IMR-90 (cell line): Measurements from ENCODE around the gene PAMR1. TPM values are rescaled to one million over a fixed set of nuclear protein-coding genes. Genes with fewer than 3 reads are reported as not detected.

Source experiments
- ATAC-seq: fragments of 200-7000 bp; cut with Tn5 transposase; 2 replicates; pipeline ENCODE4 v1.9.1; 2020; ENCODE audit warnings: low read depth, mild to moderate bottlenecking, moderate library complexity
- BruUV-seq: library from RNA; stranded (reverse); fragments of 400-500 nt; replicated peaks from 2 replicates; lab custom pipeline; 2021; lab: Mats Ljungman, UMichigan
- CTCF ChIA-PET: fragments of 300-600 bp; formaldehyde crosslinking; extraction: SDS; loops from one replicate; lab custom pipeline; 2021; ENCODE audit warnings: antibody characterized with exemption; lab: Yijun Ruan, JAX
- POLR2A ChIA-PET: fragments of 300-600 bp; sonication (Branson Sonifier 250); formaldehyde crosslinking; loops from one replicate; lab custom pipeline; 2022; ENCODE audit warnings: antibody characterized with exemption; ENCODE audit not compliant: unreplicated experiment; lab: Charles Lee
- DNase-seq: peaks from one replicate; pipeline ENCODE4 v3.0.0; 2013
- H2AFZ ChIP-seq: replicated peaks from 2 replicates; pipeline ENCODE3; 2013; ENCODE audit warnings: low read length, mild to moderate bottlenecking; ENCODE audit not compliant: poor library complexity
- H2AK5ac ChIP-seq: 2 replicates; pipeline ENCODE4 v1.6.1; 2013; ENCODE audit warnings: low read depth, low read length, inconsistent platforms
- H2AK9ac ChIP-seq: replicated peaks from 2 replicates; pipeline ENCODE3; 2013; ENCODE audit warnings: mild to moderate bottlenecking, low read depth, low read length, moderate library complexity; ENCODE audit not compliant: poor library complexity
- H2BK120ac ChIP-seq: 2 replicates; pipeline ENCODE4 v1.6.1; 2013; ENCODE audit warnings: low read depth, low read length, inconsistent platforms
- H2BK15ac ChIP-seq: 3 replicates; pipeline ENCODE4 v1.6.1; 2013; ENCODE audit warnings: low read depth, low read length, inconsistent platforms
- H2BK20ac ChIP-seq: 2 replicates; pipeline ENCODE4 v1.6.1; 2013; ENCODE audit warnings: low read depth, mild to moderate bottlenecking, inconsistent platforms, low read length, moderate library complexity
- H2BK5ac ChIP-seq: 2 replicates; pipeline ENCODE4 v1.6.1; 2013; ENCODE audit warnings: mild to moderate bottlenecking, low read depth, low read length, inconsistent platforms; ENCODE audit not compliant: poor library complexity, severe bottlenecking
- H3K14ac ChIP-seq: replicated peaks from 2 replicates; pipeline ENCODE4 v1.6.1; 2013; ENCODE audit warnings: low read depth, low read length, inconsistent platforms
- H3K18ac ChIP-seq: 2 replicates; pipeline ENCODE4 v1.6.1; 2013; ENCODE audit warnings: low read depth, low read length, control low read depth
- H3K23ac ChIP-seq: 2 replicates; pipeline ENCODE4 v1.6.1; 2013; ENCODE audit warnings: low read depth, low read length, inconsistent platforms
- H3K27ac ChIP-seq: 2 replicates; pipeline ENCODE4 v1.5.1; 2013; ENCODE audit warnings: mild to moderate bottlenecking, control low read depth, low read length; ENCODE audit not compliant: insufficient read depth
- H3K27me3 ChIP-seq: 2 replicates; pipeline ENCODE4 v1.6.1; 2013; ENCODE audit warnings: low read length; ENCODE audit not compliant: control insufficient read depth, insufficient read depth
- H3K36me3 ChIP-seq: 2 replicates; pipeline ENCODE4 v1.6.1; 2013; ENCODE audit warnings: low read length, mixed read lengths; ENCODE audit not compliant: control insufficient read depth, insufficient read depth
- H3K4ac ChIP-seq: 2 replicates; pipeline ENCODE4 v1.6.1; 2013; ENCODE audit warnings: low read depth, low read length, inconsistent platforms
- H3K4me1 ChIP-seq: 2 replicates; pipeline ENCODE4 v1.6.1; 2013; ENCODE audit warnings: low read length, mixed read lengths; ENCODE audit not compliant: control insufficient read depth, insufficient read depth
- H3K4me2 ChIP-seq: 2 replicates; pipeline ENCODE4 v1.6.1; 2013; ENCODE audit warnings: low read depth, mild to moderate bottlenecking, control low read depth, low read length, moderate library complexity
- H3K4me3 ChIP-seq: 2 replicates; pipeline ENCODE4 v1.5.1; 2013; ENCODE audit warnings: low read depth, mild to moderate bottlenecking, control low read depth, low read length, moderate library complexity; ENCODE audit not compliant: insufficient read depth
- H3K56ac ChIP-seq: 2 replicates; pipeline ENCODE4 v1.6.1; 2013; ENCODE audit warnings: low read length, inconsistent platforms; ENCODE audit not compliant: insufficient read depth; ENCODE audit errors: extremely low read depth
- H3K79me1 ChIP-seq, 2 experiments: 2 replicates each; pipeline ENCODE4 v1.6.1; 2013; ENCODE audit warnings: low read length in 2 of 2, inconsistent platforms in 1 of 2, low read depth in 1 of 2
- H3K9ac ChIP-seq: 2 replicates; pipeline ENCODE4 v1.6.1; 2013; ENCODE audit warnings: low read depth, low read length, control low read depth
- H3K9me1 ChIP-seq: 2 replicates; pipeline ENCODE4 v1.6.1; 2013; ENCODE audit warnings: low read length, inconsistent platforms; ENCODE audit not compliant: insufficient read depth
- H3K9me3 ChIP-seq: 2 replicates; pipeline ENCODE4 v1.6.1; 2013; ENCODE audit warnings: low read length; ENCODE audit not compliant: control insufficient read depth, insufficient read depth
- H4K20me1 ChIP-seq: 2 replicates; pipeline ENCODE4 v1.6.1; 2013; ENCODE audit warnings: low read length, inconsistent platforms; ENCODE audit not compliant: insufficient read depth
- H4K5ac ChIP-seq: 2 replicates; pipeline ENCODE4 v1.6.1; 2013; ENCODE audit warnings: mild to moderate bottlenecking, low read depth, low read length, control low read depth
- H4K8ac ChIP-seq, 2 experiments: 2 replicates each; pipeline ENCODE4 v1.6.1; 2013; ENCODE audit warnings: low read depth in 2 of 2, low read length in 2 of 2, control low read depth in 1 of 2, inconsistent platforms in 1 of 2
- H4K91ac ChIP-seq: 2 replicates; pipeline ENCODE4 v1.6.1; 2013; ENCODE audit warnings: low read depth, low read length, inconsistent platforms; ENCODE audit not compliant: insufficient read depth
- BHLHE40 ChIP-seq: fragments of 150-350 bp; IDR thresholded peaks from 2 replicates; pipeline ENCODE4 v1.6.1; 2016; ENCODE audit warnings: mild to moderate bottlenecking, low read depth, low read length
- CTCF ChIP-seq: conservative IDR thresholded peaks from 2 replicates; pipeline ENCODE4 v1.5.1; 2012; ENCODE audit warnings: mild to moderate bottlenecking, low read depth, low read length, improper control_type of control experiment
- ELK1 ChIP-seq: fragments of 150-350 bp; IDR thresholded peaks from 2 replicates; pipeline ENCODE4 v1.6.1; 2016; ENCODE audit warnings: low read depth, mild to moderate bottlenecking, low read length, moderate library complexity, borderline replicate concordance
- FOS ChIP-seq: fragments of 150-350 bp; IDR thresholded peaks from 2 replicates; pipeline ENCODE4 v1.6.1; 2016; ENCODE audit warnings: low read depth, low read length
- MAFK ChIP-seq: IDR thresholded peaks from 2 replicates; pipeline ENCODE4 v1.6.1; 2012; ENCODE audit warnings: low read depth, low read length, improper control_type of control experiment
- MAZ ChIP-seq: IDR thresholded peaks from 2 replicates; pipeline ENCODE4 v1.6.1; 2012; ENCODE audit warnings: low read depth, mild to moderate bottlenecking, low read length, improper control_type of control experiment, moderate library complexity, borderline replicate concordance
- NFE2L2 ChIP-seq: fragments of 150-350 bp; IDR thresholded peaks from 2 replicates; pipeline ENCODE4 v1.6.1; 2016; ENCODE audit warnings: low read depth, mild to moderate bottlenecking, low read length
- RAD21 ChIP-seq: IDR thresholded peaks from 2 replicates; pipeline ENCODE4 v1.6.1; 2012; ENCODE audit warnings: low read length, improper control_type of control experiment
- RCOR1 ChIP-seq: IDR thresholded peaks from 2 replicates; pipeline ENCODE4 v1.6.1; 2012; ENCODE audit warnings: mild to moderate bottlenecking, low read length, improper control_type of control experiment; ENCODE audit not compliant: insufficient replicate concordance
- RFX5 ChIP-seq: IDR thresholded peaks from 2 replicates; pipeline ENCODE4 v1.8.0; 2012; ENCODE audit warnings: low read depth, mild to moderate bottlenecking, low read length, moderate library complexity
- SMC3 ChIP-seq: fragments of 150-350 bp; IDR thresholded peaks from 2 replicates; pipeline ENCODE4 v1.6.1; 2016; ENCODE audit warnings: low read depth, mild to moderate bottlenecking, antibody characterized with exemption, low read length, moderate library complexity
- USF2 ChIP-seq: fragments of 150-350 bp; IDR thresholded peaks from 2 replicates; pipeline ENCODE4 v1.6.1; 2017; ENCODE audit warnings: mild to moderate bottlenecking, antibody characterized with exemption, low read length, low read depth
- WGBS, 2 experiments: methylation state at CpG; one replicate each; pipeline versions ENCODE4 v1.1.5 to v1.1.7; 2013; ENCODE audit warnings: missing lambda C conversion rate in 2 of 2; ENCODE audit not compliant: insufficient read length in 1 of 2; ENCODE audit errors: extremely low coverage in 2 of 2; 5-methylcytosine and 5-hydroxymethylcytosine counted together
- dilution Hi-C: fragments of 300-500 bp; cut with HindIII; formaldehyde crosslinking; loops from one replicate; pipeline ENCODE4 v1.14.3; 2018; ENCODE audit warnings: low sequenced_read_pairs; ENCODE audit not compliant: unreplicated experiment
- in situ Hi-C: fragments of 300-500 bp; cut with MboI; formaldehyde crosslinking; loops from 3 replicates; pipeline ENCODE4 v1.14.3; 2019; ENCODE audit warnings: low sequenced_read_pairs, inconsistent platforms, mixed read lengths
- intact Hi-C: fragments of 100-400 bp; cut with micrococcal nuclease; formaldehyde crosslinking; loops from 2 replicates; pipeline ENCODE4 v1.10.0; 2022
- polyA plus RNA-seq, 3 experiments: library from polyadenylated mRNA; depleted of rRNA; stranded (reverse); fragments of >200 nt; gene quantifications; 2 replicates each; pipeline ENCODE4 v1.2.3, GENCODE V29; 2012; ENCODE audit warnings: low replicate concordance in 1 of 3
- total RNA-seq: library from RNA; depleted of rRNA; stranded (reverse); fragments of >200 nt; gene quantifications from 2 replicates; pipeline ENCODE4 v1.2.3, GENCODE V29; 2012

The PAMR1 gene
- total and polyA plus RNA-seq, 2 of the 4 experiments (the other 2 are of a cell fraction), result 70.7 to 80.7 TPM

DNA sequence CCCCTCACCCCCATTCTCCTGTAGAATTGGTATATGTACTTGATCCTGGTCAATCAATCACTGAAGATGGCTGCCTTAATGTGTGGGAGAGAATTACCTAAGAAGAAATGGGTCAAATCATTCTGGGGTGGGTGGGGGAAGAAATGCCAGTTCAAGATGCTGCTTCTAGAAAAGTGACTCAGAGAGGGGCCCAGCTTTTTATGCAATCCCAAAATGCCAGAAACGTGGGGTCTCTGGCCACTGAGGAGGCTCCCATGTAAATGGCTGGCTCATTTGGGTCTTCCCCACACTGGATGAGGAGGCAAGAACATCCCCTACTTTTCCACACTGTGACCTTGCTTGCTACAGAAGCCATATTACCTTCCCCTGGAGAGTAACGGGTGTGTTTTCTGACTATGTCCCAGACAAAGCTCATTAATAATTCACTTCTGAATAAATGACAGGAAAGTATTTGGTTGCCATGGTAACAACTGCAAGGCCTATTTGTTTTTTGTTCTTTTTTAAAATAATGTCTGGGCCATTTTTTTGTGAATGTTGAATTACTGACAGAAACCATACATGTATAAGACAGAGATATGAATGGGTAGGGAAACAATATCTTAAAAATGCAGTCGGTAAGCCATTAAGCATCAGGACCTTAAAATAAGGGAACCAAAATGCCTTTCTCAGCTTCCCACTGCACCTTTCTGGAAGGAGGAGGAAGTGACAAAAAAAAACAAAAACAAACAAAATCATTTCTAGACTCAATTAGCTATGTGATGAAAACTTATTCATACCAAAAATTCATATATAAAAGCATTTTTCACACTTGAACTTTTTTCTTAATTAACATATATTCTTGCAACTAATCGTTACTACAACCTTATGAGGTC lies 138.1 kb downstream of the PAMR1 start:
- in situ Hi-C loops, result loop anchor here (10.0 kb wide), 1 partner anchor 153 kb away; no protein-coding TSS in a partner anchor
- TF ChIP-seq MAZ (no peak), FOS (no peak), NFE2L2 (no peak), USF2 (no peak), MAFK (no peak), RAD21 (peak; percentile 79), ELK1 (no peak), RFX5 (no peak), RCOR1 (no peak), SMC3 (peak; percentile 66), CTCF (peak; percentile 60), BHLHE40 (no peak)

More for the DNA sequence above, 138.1 kb downstream of the PAMR1 start:
- Histone ChIP-seq H4K5ac (peak overlapping the region; percentile 20; the same call in 1 of the 2 replicates), H3K79me1 (peaks cover 0 to 17% of the 10 kb centered on the region in 2 experiments; a peak in 3 of 4 replicates), H4K20me1 (no peaks in the 10 kb centered on the region), H4K91ac (peak overlapping the region; percentile 19), H3K18ac (peak overlapping the region; percentile 61; the same call in 1 of the 2 replicates), H2AK5ac (peak overlapping the region; percentile 81; the same call in 1 of the 2 replicates), H2BK15ac (peak overlapping the region; percentile 83; the same call in 1 of the 3 replicates), H3K36me3 (no peaks in the 10 kb centered on the region), H3K14ac (peak overlapping the region; percentile 78; the same call in 1 of the 2 replicates), H3K4ac (peak overlapping the region; percentile 68), H4K8ac (no peak overlapping the region; a peak in 1 of 4 replicates), H3K9ac (no peak overlapping the region), H3K56ac (no peak overlapping the region), H3K4me2 (no peak overlapping the region), H3K23ac (no peak overlapping the region), H2AK9ac (no peak overlapping the region), H3K9me3 (no peaks in the 10 kb centered on the region), H2AFZ (no peak overlapping the region), H3K27me3 (no peaks in the 10 kb centered on the region), H3K4me1 (peaks cover 13% of the 10 kb centered on the region), H3K27ac (no peak overlapping the region), H3K9me1 (peaks cover 8% of the 10 kb centered on the region), H2BK120ac (peak overlapping the region; percentile 70; the same call in 1 of the 2 replicates), H2BK20ac (peak overlapping the region; percentile 85; the same call in 1 of the 2 replicates), H2BK5ac (peak overlapping the region; percentile 48), H3K4me3 (no peak overlapping the region)
- no CpG with 5 or more reads among the region's 4 CpGs for WGBS, 2 experiments
- 0 out of 2 replicates have a peak, but pooled peaks have one; percentile 15 for ATAC-seq
- BruUV-seq, result no TSS peak
- intact Hi-C loops (loop anchor here (10.0 kb wide), 1 partner anchor 193 kb away; no protein-coding TSS in a partner anchor), dilution Hi-C loops (no loop called here)
- DNase-seq, result peak; percentile 53
- ChIA-PET POLR2A (no interaction called here), CTCF (interaction anchor here (0.5 to 1.1 kb wide), 7 partner anchors 39 to 461 kb away, joined by 3 to 5 read pairs (median 3); no protein-coding TSS in a partner anchor)
